LNCaP clone FGC (cell line): ENCODE data around the gene PRSS38.
"Not testable (repeated sequence)": the region's sequence is repeated elsewhere in the genome, so short reads cannot be mapped to it uniquely, and the experiment has no call there.

Experiments used
- DNase-seq: peaks from one replicate; pipeline ENCODE4 v3.0.0-alpha.2; 2011; ENCODE audit warnings: low read depth
- H3K4me3 ChIP-seq: 2 replicates; pipeline ENCODE4 v1.5.1; 2011; ENCODE audit warnings: mild to moderate bottlenecking, low read depth, low read length, control low read depth
- TF ChIP-seq, protein P1 (sequence below): IDR thresholded peaks from 2 replicates; pipeline ENCODE4 v1.5.1; 2012; ENCODE audit warnings: mild to moderate bottlenecking; ENCODE audit not compliant: control insufficient read depth, insufficient read depth; ENCODE audit errors: extremely low read depth

Gene PRSS38

DNA sequence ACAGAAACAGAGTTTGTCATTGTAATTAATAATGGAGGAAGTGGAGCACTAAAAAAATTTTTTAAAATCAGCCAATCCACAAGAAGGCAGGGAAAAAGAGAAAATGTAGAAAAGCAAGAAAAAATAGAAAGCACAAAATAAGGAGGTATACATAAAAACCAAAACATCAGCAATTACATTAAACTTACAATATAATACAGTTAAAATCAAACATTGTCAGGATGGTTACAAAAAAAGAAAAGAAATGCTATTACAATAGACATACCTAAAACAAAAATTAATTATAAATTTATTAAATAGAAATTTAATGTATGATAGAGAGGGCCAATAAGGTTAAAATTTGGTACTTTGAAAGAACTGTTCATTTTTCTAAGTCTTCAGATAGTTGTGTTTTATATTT, 38.7 kb downstream of the PRSS38 start:
- no peak for DNase-seq
- H3K4me3 ChIP-seq, result no peak overlapping the region
- TF ChIP-seq, protein P1, sequence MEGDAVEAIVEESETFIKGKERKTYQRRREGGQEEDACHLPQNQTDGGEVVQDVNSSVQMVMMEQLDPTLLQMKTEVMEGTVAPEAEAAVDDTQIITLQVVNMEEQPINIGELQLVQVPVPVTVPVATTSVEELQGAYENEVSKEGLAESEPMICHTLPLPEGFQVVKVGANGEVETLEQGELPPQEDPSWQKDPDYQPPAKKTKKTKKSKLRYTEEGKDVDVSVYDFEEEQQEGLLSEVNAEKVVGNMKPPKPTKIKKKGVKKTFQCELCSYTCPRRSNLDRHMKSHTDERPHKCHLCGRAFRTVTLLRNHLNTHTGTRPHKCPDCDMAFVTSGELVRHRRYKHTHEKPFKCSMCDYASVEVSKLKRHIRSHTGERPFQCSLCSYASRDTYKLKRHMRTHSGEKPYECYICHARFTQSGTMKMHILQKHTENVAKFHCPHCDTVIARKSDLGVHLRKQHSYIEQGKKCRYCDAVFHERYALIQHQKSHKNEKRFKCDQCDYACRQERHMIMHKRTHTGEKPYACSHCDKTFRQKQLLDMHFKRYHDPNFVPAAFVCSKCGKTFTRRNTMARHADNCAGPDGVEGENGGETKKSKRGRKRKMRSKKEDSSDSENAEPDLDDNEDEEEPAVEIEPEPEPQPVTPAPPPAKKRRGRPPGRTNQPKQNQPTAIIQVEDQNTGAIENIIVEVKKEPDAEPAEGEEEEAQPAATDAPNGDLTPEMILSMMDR, result no peak

DNA sequence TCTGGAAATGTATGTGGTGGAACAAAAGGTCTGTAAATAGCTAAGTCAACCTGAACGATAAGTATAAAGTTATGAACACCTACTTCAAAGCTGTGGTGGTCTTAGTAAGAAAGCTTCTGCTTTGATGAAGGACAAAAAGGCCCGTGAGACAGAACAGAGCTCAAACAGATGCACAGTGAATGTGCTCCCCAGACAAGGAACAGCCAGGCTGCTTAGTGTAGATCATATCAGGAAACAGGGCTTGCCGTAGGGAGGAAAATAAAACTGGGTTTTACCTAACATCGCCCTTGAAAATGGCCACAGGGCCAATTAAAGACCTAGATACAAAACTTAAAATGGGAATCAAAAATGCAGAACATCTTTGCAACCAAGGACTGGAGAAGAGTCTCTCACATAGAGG, 40.2 kb downstream of the PRSS38 start:
- no peak overlapping the region for H3K4me3 ChIP-seq
- no peak for DNase-seq
- TF ChIP-seq, protein P1, result no peak

DNA sequence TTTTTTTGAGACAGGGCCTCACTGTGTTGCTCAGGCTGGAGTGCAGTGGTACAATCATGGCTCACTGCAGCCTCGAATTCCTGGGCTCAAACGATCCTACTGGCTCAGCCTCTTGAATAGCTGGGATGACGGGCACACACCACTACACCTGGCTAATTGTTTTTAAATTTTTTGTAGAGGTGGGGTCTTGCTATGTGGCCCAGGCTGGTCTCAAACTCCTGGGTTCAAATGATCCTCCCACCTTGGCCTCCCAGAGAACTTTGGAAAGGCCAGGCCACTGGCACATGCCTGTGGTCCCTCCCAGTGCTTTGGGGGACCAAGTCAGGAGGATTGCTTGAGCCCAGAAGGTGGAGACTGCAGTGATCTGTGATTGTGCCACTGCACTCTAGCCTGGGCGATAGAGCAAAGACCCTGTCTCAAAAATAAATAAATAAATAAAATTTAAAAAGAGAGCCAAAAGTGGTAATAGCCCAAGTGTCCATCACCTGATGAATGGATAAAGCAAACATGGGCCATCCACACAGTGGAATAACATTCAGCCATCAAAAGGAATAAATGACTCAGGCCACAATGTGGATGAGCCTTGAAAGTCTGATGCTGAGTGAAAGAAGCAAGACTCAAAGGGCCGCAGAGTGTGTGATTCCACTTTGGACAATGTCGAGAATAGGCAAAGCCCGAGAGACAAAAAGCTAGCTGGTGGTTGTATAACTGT, 40.8 kb downstream of the PRSS38 start:
- DNase-seq, result no peak
- TF ChIP-seq, protein P1, result no peak
- H3K4me3 ChIP-seq, result no peak overlapping the region

DNA sequence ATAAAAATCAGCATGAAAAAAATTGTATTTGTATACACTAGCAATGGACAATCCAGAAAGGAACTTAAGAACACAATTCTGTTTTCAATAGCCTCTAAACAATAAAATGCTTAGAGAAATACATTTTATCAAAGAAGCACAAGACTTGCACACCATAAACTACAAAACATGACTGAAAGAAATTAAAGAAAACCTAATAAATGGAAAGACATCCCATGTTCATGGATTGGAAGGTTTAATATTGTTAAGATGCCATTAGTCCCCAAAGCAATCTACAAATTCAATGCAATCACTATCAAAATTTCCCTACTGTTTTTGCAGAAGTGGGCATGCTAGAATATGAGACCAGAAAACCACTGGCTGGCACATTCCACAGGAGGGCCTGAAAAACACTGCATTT, 49.4 kb downstream of the PRSS38 start:
- TF ChIP-seq, protein P1, result no peak
- DNase-seq, result no peak
- no peak overlapping the region for H3K4me3 ChIP-seq

DNA sequence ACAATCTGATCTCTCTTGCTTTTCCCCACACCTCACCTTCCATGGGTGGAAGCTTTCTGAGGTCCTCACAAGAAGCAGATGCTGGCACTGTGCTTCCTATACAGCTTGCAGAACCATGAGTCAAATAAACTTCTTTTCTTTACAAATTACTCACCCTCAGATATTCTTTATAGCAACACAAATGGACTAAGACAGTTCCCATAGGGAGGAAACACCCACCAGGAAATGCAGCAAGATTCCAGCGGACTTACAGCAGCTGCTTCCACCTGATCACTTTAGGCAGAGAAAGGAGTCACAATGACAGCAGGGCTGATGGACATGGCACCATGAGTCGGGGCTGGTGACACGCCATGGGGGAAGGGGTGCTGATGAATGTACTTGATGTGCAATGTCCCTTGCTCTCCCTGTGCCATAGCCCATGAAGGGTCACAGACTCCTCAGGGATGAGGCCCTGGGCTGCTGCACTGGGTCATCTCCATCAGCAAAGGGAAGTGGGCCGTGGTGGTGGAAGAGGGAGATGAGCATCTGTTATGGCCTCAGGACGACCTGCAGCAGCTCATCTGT, 53.9 kb downstream of the PRSS38 start:
- no peak for DNase-seq
- H3K4me3 ChIP-seq, result no peak overlapping the region
- TF ChIP-seq, protein P1, result no peak

DNA sequence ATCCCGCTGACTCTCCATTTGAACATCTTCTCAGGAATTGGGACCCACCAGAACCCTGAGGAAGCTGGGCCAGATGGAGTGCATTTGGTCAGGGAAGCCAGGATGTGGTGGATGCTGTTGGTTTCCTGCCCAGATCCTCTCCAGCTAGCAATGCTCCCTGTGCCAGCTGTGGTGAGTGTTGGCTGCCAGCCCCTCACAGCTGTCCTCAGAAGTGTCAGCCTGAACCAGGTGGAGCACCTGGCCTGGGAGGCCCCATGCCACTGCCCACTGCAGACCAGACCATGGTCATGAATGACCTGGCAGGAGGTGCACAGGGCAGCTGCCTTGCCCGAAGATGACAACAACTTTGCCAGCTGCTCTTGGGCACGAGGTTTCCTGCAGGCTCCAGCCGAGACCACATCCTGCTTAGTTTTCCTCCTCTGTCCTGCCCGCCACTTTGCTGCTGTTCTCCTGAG, 54.4 kb downstream of the PRSS38 start:
- no peak for DNase-seq
- TF ChIP-seq, protein P1, result no peak
- no peak overlapping the region for H3K4me3 ChIP-seq

DNA sequence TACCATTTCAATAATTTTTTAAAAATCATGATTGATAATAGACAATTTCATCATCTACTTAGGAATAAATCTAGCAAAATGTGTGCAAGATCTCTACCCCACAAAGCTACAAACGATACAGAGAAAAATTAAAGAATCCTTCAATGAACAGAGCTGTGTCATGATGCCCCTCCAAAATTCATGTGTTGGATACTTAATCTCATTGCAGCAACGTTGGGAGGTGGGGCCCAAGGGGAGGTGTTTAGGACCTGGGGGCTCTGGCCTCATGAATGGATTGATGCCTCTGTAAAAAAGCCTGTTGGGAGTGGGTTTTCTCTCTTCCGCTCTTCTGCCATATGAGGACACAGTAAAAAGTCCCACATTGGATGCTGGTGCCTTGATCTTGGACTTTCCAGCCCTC, 54.9 kb downstream of the PRSS38 start:
- TF ChIP-seq, protein P1, result no peak
- no peak for DNase-seq
- H3K4me3 ChIP-seq, result no peak overlapping the region

DNA sequence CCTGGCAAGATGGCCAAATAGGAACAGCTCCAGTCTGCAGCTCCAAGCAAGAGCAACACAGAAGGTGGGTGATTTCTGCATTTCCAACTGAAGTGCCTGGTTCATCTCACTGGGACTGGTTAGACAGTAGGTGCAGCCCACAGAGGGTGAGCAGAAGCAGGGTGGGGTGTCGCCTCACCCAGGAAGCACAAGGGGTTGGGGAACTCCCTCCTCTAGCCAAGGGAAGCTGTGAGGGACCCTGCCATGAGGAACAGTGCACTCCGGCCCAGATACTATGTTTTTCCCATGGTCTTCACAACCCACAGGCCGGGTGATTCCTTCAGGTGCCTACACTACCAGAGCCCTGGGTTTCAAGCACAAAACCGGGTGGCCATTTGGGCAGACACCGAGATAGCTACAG, 56.4 kb downstream of the PRSS38 start:
- H3K4me3 ChIP-seq, DNase-seq: not testable (repeated sequence)

DNA sequence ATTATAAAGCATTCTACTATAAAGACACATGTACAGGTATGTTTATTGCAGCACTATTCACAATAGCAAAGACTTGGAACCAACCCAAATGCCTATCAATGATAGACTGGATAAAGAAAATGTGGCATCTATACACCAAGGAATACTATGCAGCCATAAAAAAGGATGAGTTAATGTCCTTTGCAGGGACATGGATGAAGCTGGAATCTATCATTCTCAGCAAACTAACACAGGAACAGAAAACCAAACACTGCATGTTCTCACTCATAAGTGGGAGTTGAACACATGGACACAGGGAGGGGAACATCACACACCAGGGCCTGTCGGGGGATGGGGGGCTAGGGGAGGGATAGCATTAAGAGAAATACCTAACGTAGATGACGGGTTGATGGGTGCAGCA, 62.3 kb downstream of the PRSS38 start:
- H3K4me3 ChIP-seq, DNase-seq: not testable (repeated sequence)
